GM12878 (cell line): ENCODE measurements around the gene NOTCH3. TPM values are rescaled to one million over a fixed set of nuclear protein-coding genes. Genes with fewer than 3 reads are reported as not detected.
A peak's percentile ranks its signal among the peaks of the same experiment; 100 is the strongest.

Source experiments
- CREB1 ChIP-seq: IDR thresholded peaks from 2 replicates; pipeline ENCODE4 v1.6.1; 2012; ENCODE audit warnings: low read depth, mild to moderate bottlenecking, inconsistent platforms
- DPF2 ChIP-seq: fragments of 450-650 bp; IDR thresholded peaks from 2 replicates; pipeline ENCODE4 v1.6.1; 2017; ENCODE audit warnings: mild to moderate bottlenecking
- EGR1 ChIP-seq, 2 experiments: IDR thresholded peaks; 1 replicate in 1 of 2; 2 replicates in 1 of 2; pipeline ENCODE4 v1.6.1; 2011 to 2012; ENCODE audit warnings: low read depth in 2 of 2, low read length in 2 of 2, borderline replicate concordance in 1 of 2, mild to moderate bottlenecking in 1 of 2, moderate library complexity in 1 of 2
- EZH2 ChIP-seq: IDR thresholded peaks from 2 replicates; pipeline ENCODE4 v1.6.1; 2012; ENCODE audit warnings: low read depth, mild to moderate bottlenecking, control low read depth, inconsistent platforms, low read length, borderline replicate concordance; ENCODE audit not compliant: control insufficient read depth
- NFYA ChIP-seq: IDR thresholded peaks from 2 replicates; pipeline ENCODE4 v1.6.1; 2011; ENCODE audit warnings: low read depth, mild to moderate bottlenecking, low read length, improper control_type of control experiment, borderline replicate concordance
- POLR2AphosphoS2 ChIP-seq: IDR thresholded peaks from 2 replicates; pipeline ENCODE4 v1.6.1; 2011; ENCODE audit warnings: low read depth, mild to moderate bottlenecking, low read length, improper control_type of control experiment, moderate library complexity
- POLR2AphosphoS5 ChIP-seq: IDR thresholded peaks from 2 replicates; pipeline ENCODE4 v1.6.1; 2011; ENCODE audit warnings: mild to moderate bottlenecking, low read length, inconsistent platforms
- RELA ChIP-seq: fragments of 450-650 bp; IDR thresholded peaks from 2 replicates; pipeline ENCODE4 v1.8.0; 2014; ENCODE audit warnings: borderline replicate concordance; ENCODE audit not compliant: partially characterized antibody
- USF2 ChIP-seq: IDR thresholded peaks from 2 replicates; pipeline ENCODE4 v1.6.1; 2011; ENCODE audit warnings: low read depth, low read length, improper control_type of control experiment, borderline replicate concordance
- ZNF687 ChIP-seq: fragments of 450-650 bp; IDR thresholded peaks from 2 replicates; pipeline ENCODE4 v1.6.1; 2017; ENCODE audit warnings: mild to moderate bottlenecking, moderate library complexity
- polyA plus RNA-seq, 11 experiments: library from polyadenylated mRNA; depleted of rRNA in 4 of 11; unstranded in 6 of 11; stranded (reverse) in 5 of 11; fragments of >200 nt; fragmentation: Nextera tagmentation in 4 of 11; fragmentation: Illumina TruSeq in 1 of 11; extraction: Ambion mirVana in 4 of 11; extraction: Trizol in 1 of 11; gene quantifications; 1 replicate in 1 of 11; 2 replicates in 10 of 11; pipeline versions ENCODE4 v1.2.1 to v1.2.3, GENCODE V29; 2011 to 2016; ENCODE audit warnings: inconsistent platforms in 2 of 11, missing spikeins in 2 of 11, low read depth in 1 of 11
- total RNA-seq, 4 experiments: library from RNA; depleted of rRNA in 3 of 4; stranded (reverse); fragments of >200 nt in 3 of 4; fragmentation: Illumina TruSeq in 1 of 4; extraction: Trizol in 1 of 4; gene quantifications; 2 replicates each; pipeline versions ENCODE4 v1.2.1 to v1.2.3, GENCODE V29; 2013 to 2021
- TF ChIP-seq, protein P1 (sequence below): fragments of 450-650 bp; formaldehyde crosslinking; IDR thresholded peaks from 2 replicates; pipeline ENCODE4 v1.4.0; 2022; ENCODE audit warnings: mild to moderate bottlenecking, moderate library complexity
- TF ChIP-seq, protein P2 (sequence below): fragments of 450-650 bp; IDR thresholded peaks from 2 replicates; pipeline ENCODE4 v1.6.1; 2014; ENCODE audit warnings: mild to moderate bottlenecking
- TF ChIP-seq, protein P3 (sequence below): fragments of 450-650 bp; formaldehyde crosslinking; IDR thresholded peaks from 2 replicates; pipeline ENCODE4 v1.5.0; 2022; ENCODE audit warnings: mild to moderate bottlenecking, missing genetic modification characterization

NOTCH3 gene
- total and polyA plus RNA-seq, 10 of the 15 experiments (the other 5 are each of a cell fraction or from before 2014, with no cell fraction given), result 0.01 to 0.42 (median 0.10) TPM; not detected in 5

DNA sequence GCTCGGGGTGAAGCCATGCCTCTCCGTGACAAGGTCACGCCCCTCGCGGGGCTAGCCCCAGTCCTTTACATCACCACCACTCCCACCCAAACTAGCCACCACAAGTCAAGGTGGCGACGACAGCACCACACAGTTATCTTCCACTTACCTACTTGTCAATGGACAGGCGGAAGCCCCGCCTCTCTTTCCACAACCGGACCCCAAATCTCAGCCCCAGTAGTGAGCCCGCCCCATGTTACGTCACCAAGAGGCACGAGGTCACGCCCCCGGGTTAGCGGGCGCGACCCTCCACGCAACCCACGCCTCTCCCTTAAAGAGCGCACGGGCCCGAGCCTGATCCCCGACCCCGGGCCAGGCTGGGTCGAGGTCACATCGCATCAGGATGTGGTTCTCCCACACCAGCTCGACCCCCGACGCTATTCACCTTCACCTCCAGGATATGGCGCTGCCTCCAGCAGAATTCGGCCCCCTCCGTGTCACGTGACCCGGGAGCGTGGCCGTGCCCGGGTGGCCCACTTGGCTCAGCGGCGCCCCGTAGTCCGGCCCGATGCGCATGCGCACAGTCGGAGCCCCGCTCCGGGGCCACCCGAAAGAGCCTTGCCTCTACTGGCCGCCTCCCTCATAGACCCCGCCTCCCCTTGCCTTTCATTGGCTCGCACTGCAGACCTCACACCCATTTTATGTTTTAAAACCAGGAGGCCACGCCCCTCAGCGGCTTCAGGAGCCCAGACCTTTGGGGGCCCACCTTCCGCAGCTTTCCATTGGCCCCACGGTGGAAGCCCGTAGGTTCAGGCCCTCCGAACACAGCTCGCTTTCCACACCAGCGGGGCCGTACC, 75.3 kb downstream of the NOTCH3 start (continued):
- TF ChIP-seq, protein P1, sequence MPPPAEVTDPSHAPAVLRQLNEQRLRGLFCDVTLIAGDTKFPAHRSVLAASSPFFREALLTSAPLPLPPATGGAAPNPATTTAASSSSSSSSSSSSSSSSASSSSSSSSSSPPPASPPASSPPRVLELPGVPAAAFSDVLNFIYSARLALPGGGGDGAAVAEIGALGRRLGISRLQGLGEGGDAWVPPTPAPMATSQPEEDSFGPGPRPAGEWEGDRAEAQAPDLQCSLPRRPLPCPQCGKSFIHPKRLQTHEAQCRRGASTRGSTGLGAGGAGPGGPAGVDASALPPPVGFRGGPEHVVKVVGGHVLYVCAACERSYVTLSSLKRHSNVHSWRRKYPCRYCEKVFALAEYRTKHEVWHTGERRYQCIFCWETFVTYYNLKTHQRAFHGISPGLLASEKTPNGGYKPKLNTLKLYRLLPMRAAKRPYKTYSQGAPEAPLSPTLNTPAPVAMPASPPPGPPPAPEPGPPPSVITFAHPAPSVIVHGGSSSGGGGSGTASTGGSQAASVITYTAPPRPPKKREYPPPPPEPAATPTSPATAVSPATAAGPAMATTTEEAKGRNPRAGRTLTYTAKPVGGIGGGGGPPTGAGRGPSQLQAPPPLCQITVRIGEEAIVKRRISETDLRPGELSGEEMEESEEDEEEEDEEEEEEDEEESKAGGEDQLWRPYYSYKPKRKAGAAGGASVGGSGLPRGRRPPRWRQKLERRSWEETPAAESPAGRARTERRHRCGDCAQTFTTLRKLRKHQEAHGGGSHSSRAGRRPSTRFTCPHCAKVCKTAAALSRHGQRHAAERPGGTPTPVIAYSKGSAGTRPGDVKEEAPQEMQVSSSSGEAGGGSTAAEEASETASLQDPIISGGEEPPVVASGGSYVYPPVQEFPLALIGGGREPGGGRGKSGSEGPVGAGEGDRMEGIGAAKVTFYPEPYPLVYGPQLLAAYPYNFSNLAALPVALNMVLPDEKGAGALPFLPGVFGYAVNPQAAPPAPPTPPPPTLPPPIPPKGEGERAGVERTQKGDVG (CRISPR knock-in tag), result peak; percentile 95
- TF ChIP-seq POLR2AphosphoS5, result peak; percentile 86
- TF ChIP-seq ZNF687, result peak; percentile 81
- TF ChIP-seq POLR2AphosphoS2, result peak; percentile 25
- TF ChIP-seq, protein P2, sequence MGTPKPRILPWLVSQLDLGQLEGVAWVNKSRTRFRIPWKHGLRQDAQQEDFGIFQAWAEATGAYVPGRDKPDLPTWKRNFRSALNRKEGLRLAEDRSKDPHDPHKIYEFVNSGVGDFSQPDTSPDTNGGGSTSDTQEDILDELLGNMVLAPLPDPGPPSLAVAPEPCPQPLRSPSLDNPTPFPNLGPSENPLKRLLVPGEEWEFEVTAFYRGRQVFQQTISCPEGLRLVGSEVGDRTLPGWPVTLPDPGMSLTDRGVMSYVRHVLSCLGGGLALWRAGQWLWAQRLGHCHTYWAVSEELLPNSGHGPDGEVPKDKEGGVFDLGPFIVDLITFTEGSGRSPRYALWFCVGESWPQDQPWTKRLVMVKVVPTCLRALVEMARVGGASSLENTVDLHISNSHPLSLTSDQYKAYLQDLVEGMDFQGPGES, result peak; percentile 72
- peak; percentile 74 for TF ChIP-seq CREB1
- no peak for TF ChIP-seq EZH2
- TF ChIP-seq, protein P3, sequence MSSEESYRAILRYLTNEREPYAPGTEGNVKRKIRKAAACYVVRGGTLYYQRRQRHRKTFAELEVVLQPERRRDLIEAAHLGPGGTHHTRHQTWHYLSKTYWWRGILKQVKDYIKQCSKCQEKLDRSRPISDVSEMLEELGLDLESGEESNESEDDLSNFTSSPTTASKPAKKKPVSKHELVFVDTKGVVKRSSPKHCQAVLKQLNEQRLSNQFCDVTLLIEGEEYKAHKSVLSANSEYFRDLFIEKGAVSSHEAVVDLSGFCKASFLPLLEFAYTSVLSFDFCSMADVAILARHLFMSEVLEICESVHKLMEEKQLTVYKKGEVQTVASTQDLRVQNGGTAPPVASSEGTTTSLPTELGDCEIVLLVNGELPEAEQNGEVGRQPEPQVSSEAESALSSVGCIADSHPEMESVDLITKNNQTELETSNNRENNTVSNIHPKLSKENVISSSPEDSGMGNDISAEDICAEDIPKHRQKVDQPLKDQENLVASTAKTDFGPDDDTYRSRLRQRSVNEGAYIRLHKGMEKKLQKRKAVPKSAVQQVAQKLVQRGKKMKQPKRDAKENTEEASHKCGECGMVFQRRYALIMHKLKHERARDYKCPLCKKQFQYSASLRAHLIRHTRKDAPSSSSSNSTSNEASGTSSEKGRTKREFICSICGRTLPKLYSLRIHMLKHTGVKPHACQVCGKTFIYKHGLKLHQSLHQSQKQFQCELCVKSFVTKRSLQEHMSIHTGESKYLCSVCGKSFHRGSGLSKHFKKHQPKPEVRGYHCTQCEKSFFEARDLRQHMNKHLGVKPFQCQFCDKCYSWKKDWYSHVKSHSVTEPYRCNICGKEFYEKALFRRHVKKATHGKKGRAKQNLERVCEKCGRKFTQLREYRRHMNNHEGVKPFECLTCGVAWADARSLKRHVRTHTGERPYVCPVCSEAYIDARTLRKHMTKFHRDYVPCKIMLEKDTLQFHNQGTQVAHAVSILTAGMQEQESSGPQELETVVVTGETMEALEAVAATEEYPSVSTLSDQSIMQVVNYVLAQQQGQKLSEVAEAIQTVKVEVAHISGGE (CRISPR knock-in tag), result peak; percentile 69
- no peak; the same call in 1 of the 2 replicates for TF ChIP-seq NFYA
- peak; percentile 91 for TF ChIP-seq USF2
- TF ChIP-seq DPF2, result peak; percentile 86
- peak in 1 of 2 experiments; percentile 63; a peak in 2 of 3 replicates for TF ChIP-seq EGR1 (IDR thresholded peaks at IDR 0.05; ENCODE audit: borderline replicate concordance in 1 of 2, low read depth in 2 of 2, low read length in 2 of 2)
- TF ChIP-seq RELA, result peak; percentile 86
